ENCODE data around the gene LPO.
A peak's percentile ranks its signal among the peaks of the same experiment; 100 is the strongest.

LPO gene

GRCh38 chr17:58317421-58318064 is 79.2 kb downstream of the LPO start:
- DNase-seq (ENCODE audit: low read depth, low spot score) = peak; percentile 83

GRCh38 chr17:58318065-58318481 is 79.7 kb downstream of the LPO start:
- DNase-seq (ENCODE audit: low read depth, low spot score) = no peak

Data from ELF-1 (cell line).